H9 (cell line): ENCODE results near the gene DTNB. TPM values are rescaled to one million over a fixed set of nuclear protein-coding genes. Genes with fewer than 3 reads are reported as not detected.

Experiments used
- DNase-seq: peaks from one replicate; pipeline ENCODE4 v3.0.0-alpha.2; 2017
- H2AFZ ChIP-seq: one replicate; pipeline ENCODE4 v1.6.1; 2013; ENCODE audit warnings: mild to moderate bottlenecking, low read length, control low read depth, moderate library complexity
- H2AK5ac ChIP-seq: 2 replicates; pipeline ENCODE4 v1.6.1; 2013; ENCODE audit warnings: low read length, control low read depth, mixed read lengths; ENCODE audit not compliant: insufficient read length
- H2BK120ac ChIP-seq: one replicate; pipeline ENCODE4 v1.6.1; 2013; ENCODE audit warnings: low read depth, mild to moderate bottlenecking, low read length, control low read depth, inconsistent platforms; ENCODE audit not compliant: poor library complexity, severe bottlenecking
- H2BK12ac ChIP-seq: 2 replicates; pipeline ENCODE4 v1.6.1; 2013; ENCODE audit warnings: low read length, control low read depth, mixed read lengths, low read depth; ENCODE audit not compliant: insufficient read length
- H2BK15ac ChIP-seq: 2 replicates; pipeline ENCODE4 v1.6.1; 2013; ENCODE audit warnings: low read depth, low read length, control low read depth
- H2BK20ac ChIP-seq: one replicate; pipeline ENCODE4 v1.6.1; 2013; ENCODE audit warnings: low read depth, mild to moderate bottlenecking, low read length, control low read depth, inconsistent platforms; ENCODE audit not compliant: poor library complexity, severe bottlenecking
- H2BK5ac ChIP-seq: 2 replicates; pipeline ENCODE4 v1.6.1; 2013; ENCODE audit warnings: low read length, control low read depth, mixed read lengths; ENCODE audit not compliant: insufficient read length
- H3K14ac ChIP-seq: 2 replicates; pipeline ENCODE4 v1.6.1; 2013; ENCODE audit warnings: low read length, control low read depth; ENCODE audit not compliant: insufficient read depth
- H3K18ac ChIP-seq: 2 replicates; pipeline ENCODE4 v1.6.1; 2013; ENCODE audit warnings: low read depth, mild to moderate bottlenecking, mixed read lengths, low read length, control low read depth; ENCODE audit not compliant: insufficient read length
- H3K23ac ChIP-seq: 2 replicates; pipeline ENCODE4 v1.6.1; 2013; ENCODE audit warnings: low read length, control low read depth, mixed read lengths, low read depth; ENCODE audit not compliant: insufficient read length
- H3K23me2 ChIP-seq: 2 replicates; pipeline ENCODE4 v1.6.1; 2013; ENCODE audit warnings: low read depth, mild to moderate bottlenecking, mixed read lengths, low read length, control low read depth; ENCODE audit not compliant: insufficient read length, poor library complexity, severe bottlenecking
- H3K27ac ChIP-seq: 2 replicates; pipeline ENCODE4 v1.5.1; 2013; ENCODE audit warnings: low read length, control low read depth, mixed read lengths, low read depth; ENCODE audit not compliant: insufficient read length
- H3K27me3 ChIP-seq: 2 replicates; pipeline ENCODE4 v1.6.1; 2013; ENCODE audit warnings: low read length, control low read depth, inconsistent platforms; ENCODE audit not compliant: insufficient read depth
- H3K4ac ChIP-seq: 2 replicates; pipeline ENCODE4 v1.6.1; 2013; ENCODE audit warnings: low read depth, mild to moderate bottlenecking, control low read depth, inconsistent platforms, low read length, moderate library complexity
- H3K4me1 ChIP-seq: 2 replicates; pipeline ENCODE4 v1.6.1; 2013; ENCODE audit warnings: low read length, control low read depth, inconsistent platforms; ENCODE audit not compliant: insufficient read depth
- H3K4me2 ChIP-seq: 2 replicates; pipeline ENCODE4 v1.6.1; 2013; ENCODE audit warnings: low read length, control low read depth, mixed read lengths; ENCODE audit not compliant: insufficient read length, insufficient read depth
- H3K56ac ChIP-seq: 2 replicates; pipeline ENCODE4 v1.6.1; 2013; ENCODE audit warnings: low read depth, mild to moderate bottlenecking, mixed read lengths, low read length, control low read depth; ENCODE audit not compliant: insufficient read length
- H3K79me1 ChIP-seq: 2 replicates; pipeline ENCODE4 v1.6.1; 2013; ENCODE audit warnings: low read depth, mild to moderate bottlenecking, moderate library complexity, low read length, control low read depth, inconsistent platforms; ENCODE audit not compliant: insufficient read depth, poor library complexity, severe bottlenecking
- H3K79me2 ChIP-seq: 2 replicates; pipeline ENCODE4 v1.6.1; 2013; ENCODE audit warnings: low read length, control low read depth, inconsistent platforms; ENCODE audit not compliant: insufficient read depth
- H3K9ac ChIP-seq: 2 replicates; pipeline ENCODE4 v1.6.1; 2013; ENCODE audit warnings: low read length, control low read depth, mixed read lengths; ENCODE audit not compliant: insufficient read length; ENCODE audit errors: extremely low read depth
- H3K9me3 ChIP-seq: one replicate; pipeline ENCODE4 v1.6.1; 2013; ENCODE audit warnings: low read depth, low read length, inconsistent platforms; ENCODE audit not compliant: control insufficient read depth
- H3T11ph ChIP-seq: one replicate; pipeline ENCODE4 v1.6.1; 2013; ENCODE audit warnings: mild to moderate bottlenecking, low read length, control low read depth, inconsistent platforms
- H4K20me1 ChIP-seq: one replicate; pipeline ENCODE4 v1.6.1; 2013; ENCODE audit not compliant: control insufficient read depth, insufficient read length, insufficient read depth
- H4K5ac ChIP-seq: 2 replicates; pipeline ENCODE4 v1.6.1; 2013; ENCODE audit warnings: low read depth, mild to moderate bottlenecking, mixed read lengths, low read length, control low read depth; ENCODE audit not compliant: insufficient read length
- H4K8ac ChIP-seq: replicated peaks from 2 replicates; pipeline ENCODE4 v1.6.1; 2013; ENCODE audit warnings: low read length, control low read depth, mixed read lengths, low read depth; ENCODE audit not compliant: insufficient read length
- H4K91ac ChIP-seq: 2 replicates; pipeline ENCODE4 v1.6.1; 2013; ENCODE audit warnings: low read depth, mild to moderate bottlenecking, moderate library complexity, mixed read lengths, low read length, control low read depth; ENCODE audit not compliant: insufficient read length
- H3K27ac Mint-ChIP-seq, 3 experiments: 2 replicates in 2 of 3; 3 replicates in 1 of 3; pipeline ENCODE4 v1.8.0; 2020 to 2021; ENCODE audit warnings: mixed read lengths in 3 of 3, mild to moderate bottlenecking in 1 of 3, moderate library complexity in 1 of 3
- H3K27me3 Mint-ChIP-seq: 2 replicates; pipeline ENCODE4 v1.8.0; 2021; ENCODE audit warnings: low read depth, mild to moderate bottlenecking, moderate library complexity, mixed read lengths
- H3K36me3 Mint-ChIP-seq, 3 experiments: 2 replicates in 2 of 3; 3 replicates in 1 of 3; pipeline ENCODE4 v1.8.0; 2020 to 2021; ENCODE audit warnings: low read depth in 3 of 3, mixed read lengths in 3 of 3; ENCODE audit not compliant: insufficient read depth in 1 of 3
- H3K4me1 Mint-ChIP-seq, 2 experiments: 2 replicates each; pipeline ENCODE4 v1.8.0; 2020; ENCODE audit warnings: mixed read lengths in 2 of 2
- H3K4me3 Mint-ChIP-seq, 2 experiments: 2 replicates in 1 of 2; 3 replicates in 1 of 2; pipeline ENCODE4 v1.8.0; 2020 to 2021; ENCODE audit warnings: mild to moderate bottlenecking in 2 of 2, mixed read lengths in 2 of 2, moderate library complexity in 1 of 2
- H3K9me3 Mint-ChIP-seq, 2 experiments: 2 replicates in 1 of 2; 3 replicates in 1 of 2; pipeline ENCODE4 v1.8.0; 2020; ENCODE audit warnings: mild to moderate bottlenecking in 2 of 2, mixed read lengths in 2 of 2, moderate library complexity in 1 of 2
- WGBS: extraction: QIAGEN DNeasy Blood & Tissue Kit; methylation state at CpG from one replicate; pipeline ENCODE4 v1.1.7; 2013; ENCODE audit warnings: missing lambda C conversion rate, low lambda C conversion rate, mixed read lengths; ENCODE audit not compliant: insufficient read length; ENCODE audit errors: extremely low coverage; 5-methylcytosine and 5-hydroxymethylcytosine counted together
- total RNA-seq: library from RNA; stranded (reverse); gene quantifications from 2 replicates; pipeline ENCODE4 v1.2.1, GENCODE V29; 2021
- TF ChIP-seq, protein P1 (sequence below): fragments of 200-600 bp; sonication (generic); conservative IDR thresholded peaks from 3 replicates; pipeline ENCODE4 v1.8.0; 2021; ENCODE audit warnings: antibody characterized with exemption, mild to moderate bottlenecking

Gene DTNB
- total RNA-seq, 1 experiment from 2014 or later, result 26.7 TPM

DNA sequence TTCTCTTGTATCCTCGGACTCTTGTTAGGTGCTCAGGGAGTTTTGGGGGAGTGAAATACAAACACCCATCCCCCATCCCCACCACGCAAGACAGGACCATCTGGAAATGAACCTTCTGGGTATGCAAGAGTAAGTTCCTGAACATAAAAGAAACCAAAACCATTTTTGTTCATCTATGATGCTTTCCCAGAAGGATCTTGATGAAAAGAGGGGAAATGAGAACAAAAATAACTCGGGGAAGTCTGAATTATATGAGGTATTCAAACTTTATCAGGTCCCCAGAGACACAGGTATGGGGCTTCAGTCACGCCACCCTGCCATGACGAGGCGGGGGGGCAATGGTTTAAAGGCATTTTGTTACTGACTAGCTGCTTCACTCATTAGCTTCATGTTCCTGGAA, 263.0 kb downstream of the DTNB start:
- H3K27ac Mint-ChIP-seq, result no peak overlapping the region
- H3K23ac ChIP-seq, result no peak overlapping the region
- no peaks in the 10 kb centered on the region for H3K4me1 Mint-ChIP-seq
- no peaks in the 10 kb centered on the region for H3K23me2 ChIP-seq
- H3K9me3 Mint-ChIP-seq, result no peaks in the 10 kb centered on the region
- no peak overlapping the region for H2BK20ac ChIP-seq
- H2AK5ac ChIP-seq, result no peak overlapping the region
- no peak overlapping the region for H3K4me2 ChIP-seq
- H3K27me3 Mint-ChIP-seq, result no peaks in the 10 kb centered on the region
- TF ChIP-seq, protein P1, sequence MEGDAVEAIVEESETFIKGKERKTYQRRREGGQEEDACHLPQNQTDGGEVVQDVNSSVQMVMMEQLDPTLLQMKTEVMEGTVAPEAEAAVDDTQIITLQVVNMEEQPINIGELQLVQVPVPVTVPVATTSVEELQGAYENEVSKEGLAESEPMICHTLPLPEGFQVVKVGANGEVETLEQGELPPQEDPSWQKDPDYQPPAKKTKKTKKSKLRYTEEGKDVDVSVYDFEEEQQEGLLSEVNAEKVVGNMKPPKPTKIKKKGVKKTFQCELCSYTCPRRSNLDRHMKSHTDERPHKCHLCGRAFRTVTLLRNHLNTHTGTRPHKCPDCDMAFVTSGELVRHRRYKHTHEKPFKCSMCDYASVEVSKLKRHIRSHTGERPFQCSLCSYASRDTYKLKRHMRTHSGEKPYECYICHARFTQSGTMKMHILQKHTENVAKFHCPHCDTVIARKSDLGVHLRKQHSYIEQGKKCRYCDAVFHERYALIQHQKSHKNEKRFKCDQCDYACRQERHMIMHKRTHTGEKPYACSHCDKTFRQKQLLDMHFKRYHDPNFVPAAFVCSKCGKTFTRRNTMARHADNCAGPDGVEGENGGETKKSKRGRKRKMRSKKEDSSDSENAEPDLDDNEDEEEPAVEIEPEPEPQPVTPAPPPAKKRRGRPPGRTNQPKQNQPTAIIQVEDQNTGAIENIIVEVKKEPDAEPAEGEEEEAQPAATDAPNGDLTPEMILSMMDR, result no peak
- H2BK120ac ChIP-seq, result no peak overlapping the region
- peaks cover 3 to 5% (median 4%) of the 10 kb centered on the region in 3 experiments; a peak in 5 of 7 replicates for H3K36me3 Mint-ChIP-seq
- no CpG with 5 or more reads among the region's 6 CpGs for WGBS
- no peak overlapping the region for H3K9ac ChIP-seq
- no peaks in the 10 kb centered on the region for H3K4me1 ChIP-seq
- H3K56ac ChIP-seq, result no peak overlapping the region
- no peak overlapping the region for H3K4ac ChIP-seq
- no peak overlapping the region for H4K8ac ChIP-seq
- H2BK5ac ChIP-seq, result no peak overlapping the region
- no peaks in the 10 kb centered on the region for H4K20me1 ChIP-seq
- H2AFZ ChIP-seq, result no peak overlapping the region
- no peaks in the 10 kb centered on the region for H3K79me1 ChIP-seq
- H4K91ac ChIP-seq, result no peak overlapping the region
- no peak overlapping the region for H4K5ac ChIP-seq
- H3K27ac ChIP-seq, result no peak overlapping the region
- H3K9me3 ChIP-seq, result no peaks in the 10 kb centered on the region
- H2BK12ac ChIP-seq, result no peak overlapping the region
- H3T11ph ChIP-seq, result no peak overlapping the region
- H3K4me3 Mint-ChIP-seq, result no peak overlapping the region
- H3K27me3 ChIP-seq, result no peaks in the 10 kb centered on the region
- DNase-seq, result no peak
- no peak overlapping the region for H3K14ac ChIP-seq
- H2BK15ac ChIP-seq, result no peak overlapping the region
- H3K79me2 ChIP-seq, result no peaks in the 10 kb centered on the region
- no peak overlapping the region for H3K18ac ChIP-seq
